Measurements from ENCODE around the gene EFNA5. TPM values are rescaled to one million over a fixed set of nuclear protein-coding genes. Genes with fewer than 3 reads are reported as not detected.

EFNA5 gene
- polyA plus RNA-seq, 4 donors, result 0.54 to 3.5 (median 1.7) TPM; not detected in 1

DNA sequence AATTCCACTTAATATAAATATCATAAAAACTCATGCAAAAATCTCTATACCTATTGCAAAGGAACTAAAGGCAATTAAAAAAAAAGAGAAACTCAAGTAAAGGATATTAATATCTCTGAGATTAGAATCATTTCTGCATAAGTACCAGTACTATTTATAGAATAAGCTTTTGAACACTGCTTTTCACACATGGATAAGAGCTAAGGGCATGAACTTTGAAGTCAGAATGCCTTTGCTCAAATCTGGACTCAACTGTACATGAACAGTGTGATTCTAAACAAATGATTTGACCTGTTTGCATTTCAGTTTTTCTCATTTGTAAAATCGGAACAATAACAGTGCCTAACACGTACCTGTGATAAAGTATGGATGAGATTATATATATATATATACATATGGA, 255.9 kb downstream of the EFNA5 start:
- no peak for FAIRE-seq
- Histone ChIP-seq H3K36me3 (ENCODE audit: control insufficient read depth in 3 of 3, insufficient read depth in 2 of 3, low read depth in 1 of 3, low read length in 3 of 3) (no peaks in the 10 kb centered on the region), H3K27ac (ENCODE audit: low read depth in 1 of 3, low read length in 2 of 3) (no peak overlapping the region), H3K9me3 (ENCODE audit: control insufficient read depth in 2 of 2, insufficient read depth in 1 of 2, low read depth in 1 of 2, low read length in 1 of 2) (no peaks in the 10 kb centered on the region), H3K4me1 (ENCODE audit: control insufficient read depth in 3 of 3, insufficient read depth in 2 of 3, low read depth in 1 of 3, low read length in 2 of 3) (no peaks in the 10 kb centered on the region), H3K4me3 (ENCODE audit: low read depth in 1 of 3, low read length in 3 of 3) (no peak overlapping the region), H3K27me3 (ENCODE audit: control insufficient read depth in 3 of 3, insufficient read depth in 3 of 3, low read length in 3 of 3) (no peaks in the 10 kb centered on the region)
- WGBS, 3 donors, result 82 to 87% (median 86%) methylated on average over 2 of the region's 2 CpGs
- DNase-seq, result no peak

- Histone ChIP-seq H3K27ac (ENCODE audit: low read depth in 1 of 3, low read length in 2 of 3) (no peak overlapping the region), H3K9me3 (ENCODE audit: control insufficient read depth in 2 of 2, insufficient read depth in 1 of 2, low read depth in 1 of 2, low read length in 1 of 2) (no peaks in the 10 kb centered on the region), H3K4me1 (ENCODE audit: control insufficient read depth in 3 of 3, insufficient read depth in 2 of 3, low read depth in 1 of 3, low read length in 2 of 3) (no peaks in the 10 kb centered on the region), H3K4me3 (ENCODE audit: low read depth in 1 of 3, low read length in 3 of 3) (no peak overlapping the region), H3K27me3 (ENCODE audit: control insufficient read depth in 3 of 3, insufficient read depth in 3 of 3, low read length in 3 of 3) (no peaks in the 10 kb centered on the region), H3K36me3 (ENCODE audit: control insufficient read depth in 3 of 3, insufficient read depth in 2 of 3, low read depth in 1 of 3, low read length in 3 of 3) (no peaks in the 10 kb centered on the region)
- WGBS, 3 donors, result 87 to 100% (median 89%) methylated on average over 1 of the region's 1 CpG
- no peak for DNase-seq
- FAIRE-seq, result no peak
Measured at GRCh38 chr5:107413754-107414153, 257.0 kb downstream of the EFNA5 start.

DNA sequence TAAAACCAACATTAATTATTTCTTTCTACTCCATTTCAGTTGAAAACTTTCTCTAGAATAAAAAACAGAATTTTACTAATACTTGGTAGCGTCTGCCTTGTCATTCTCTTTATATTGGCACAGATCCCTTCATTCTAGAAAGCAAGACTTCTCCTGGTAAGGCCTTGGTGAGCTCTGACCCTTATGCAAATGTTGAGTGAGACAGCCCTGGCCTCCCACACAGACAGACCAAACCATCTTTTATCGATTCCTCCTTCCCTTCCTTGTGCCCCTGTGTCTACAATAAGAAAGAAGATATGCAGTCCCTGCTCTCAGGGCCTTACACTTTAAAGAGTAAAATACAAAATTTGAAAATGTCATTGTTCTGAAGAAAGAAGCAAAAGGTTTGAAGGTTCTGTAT, 262.2 kb downstream of the EFNA5 start:
- Histone ChIP-seq H3K27ac (ENCODE audit: low read depth in 1 of 3, low read length in 2 of 3) (no peak overlapping the region), H3K36me3 (ENCODE audit: control insufficient read depth in 3 of 3, insufficient read depth in 2 of 3, low read depth in 1 of 3, low read length in 3 of 3) (no peaks in the 10 kb centered on the region), H3K27me3 (ENCODE audit: control insufficient read depth in 3 of 3, insufficient read depth in 3 of 3, low read length in 3 of 3) (no peaks in the 10 kb centered on the region), H3K4me3 (ENCODE audit: low read depth in 1 of 3, low read length in 3 of 3) (no peak overlapping the region), H3K9me3 (ENCODE audit: control insufficient read depth in 2 of 2, insufficient read depth in 1 of 2, low read depth in 1 of 2, low read length in 1 of 2) (no peaks in the 10 kb centered on the region), H3K4me1 (ENCODE audit: control insufficient read depth in 3 of 3, insufficient read depth in 2 of 3, low read depth in 1 of 3, low read length in 2 of 3) (no peaks in the 10 kb centered on the region)
- no peak for DNase-seq
- FAIRE-seq, result no peak
- WGBS, 3 donors, result 67 to 82% (median 79%) methylated on average over 2 of the region's 2 CpGs

DNA sequence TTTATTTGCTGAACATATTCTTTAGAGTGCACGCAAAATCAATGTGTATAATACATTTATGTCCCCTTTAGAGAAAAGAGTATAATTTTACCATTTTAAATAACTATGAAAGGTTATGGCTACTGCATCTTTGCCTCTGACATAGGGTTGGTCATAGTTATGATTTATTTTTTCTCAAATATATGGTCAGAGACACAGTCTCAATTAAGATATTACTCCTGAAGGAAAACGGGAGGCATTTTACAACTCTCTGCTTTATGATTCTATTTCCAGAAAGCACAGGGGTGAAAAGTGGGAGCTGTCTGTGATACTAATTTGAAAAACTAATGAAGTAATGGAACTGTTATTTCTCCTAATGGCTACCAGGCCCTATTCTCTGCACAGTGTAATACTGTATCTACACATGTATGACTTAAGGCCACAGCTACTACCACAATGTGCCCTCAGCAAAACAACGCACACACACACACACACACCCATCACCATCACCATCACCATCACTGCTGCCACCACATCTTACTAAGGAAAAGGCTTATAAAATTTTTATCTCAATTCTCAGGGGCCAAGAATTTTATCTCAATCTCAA, 262.9 kb downstream of the EFNA5 start:
- H3K27me3 ChIP-seq (ENCODE audit: control insufficient read depth in 3 of 3, insufficient read depth in 3 of 3, low read length in 3 of 3), result no peaks in the 10 kb centered on the region
- DNase-seq (no peak), FAIRE-seq (no peak)
- no peak overlapping the region for H3K27ac ChIP-seq (ENCODE audit: low read depth in 1 of 3, low read length in 2 of 3)
- no peaks in the 10 kb centered on the region for H3K9me3 ChIP-seq (ENCODE audit: control insufficient read depth in 2 of 2, insufficient read depth in 1 of 2, low read depth in 1 of 2, low read length in 1 of 2)
- WGBS, 3 donors, result 68 to 84% (median 80%) methylated on average over 3 of the region's 3 CpGs
- H3K4me3 ChIP-seq (ENCODE audit: low read depth in 1 of 3, low read length in 3 of 3), result no peak overlapping the region
- H3K36me3 ChIP-seq (ENCODE audit: control insufficient read depth in 3 of 3, insufficient read depth in 2 of 3, low read depth in 1 of 3, low read length in 3 of 3), result no peaks in the 10 kb centered on the region
- no peaks in the 10 kb centered on the region for H3K4me1 ChIP-seq (ENCODE audit: control insufficient read depth in 3 of 3, insufficient read depth in 2 of 3, low read depth in 1 of 3, low read length in 2 of 3)

DNA sequence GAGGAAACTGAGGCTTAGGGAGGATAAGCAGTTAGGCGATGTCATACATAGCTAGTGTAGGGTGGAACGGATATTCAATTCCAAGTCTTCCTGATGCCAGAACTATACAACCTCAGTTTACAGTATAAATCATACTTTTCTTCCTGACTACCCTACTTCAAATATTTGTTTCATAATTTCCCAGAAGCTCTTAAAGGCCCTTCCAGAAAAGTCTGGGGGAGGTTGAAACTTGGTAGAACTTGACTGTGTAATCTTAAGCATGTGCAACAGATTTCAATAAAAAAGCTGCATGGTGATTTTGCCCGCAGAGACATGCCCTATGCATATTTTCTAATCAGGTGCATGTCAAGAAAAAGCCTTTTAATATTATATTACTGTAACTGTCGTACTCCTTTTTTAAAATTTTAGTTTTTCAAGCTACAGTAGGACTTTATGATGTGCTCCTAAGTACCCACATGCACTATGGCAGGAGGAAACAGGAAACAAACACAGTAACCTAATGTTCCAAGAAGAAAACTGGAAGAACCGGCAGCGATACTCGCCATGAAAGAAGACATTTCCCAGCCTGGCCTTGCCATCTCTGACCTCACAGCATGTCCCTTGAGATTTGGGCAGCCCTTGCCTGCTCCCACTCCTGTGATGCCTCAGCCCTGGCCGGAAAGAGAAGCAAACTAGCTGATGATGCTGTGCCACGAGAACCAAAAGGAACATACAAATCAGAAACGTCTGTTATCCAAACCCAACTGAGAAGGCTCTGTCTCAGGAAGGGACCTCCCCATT, 266.0 kb downstream of the EFNA5 start:
- H3K4me1 ChIP-seq (ENCODE audit: control insufficient read depth in 3 of 3, insufficient read depth in 2 of 3, low read depth in 1 of 3, low read length in 2 of 3), result no peaks in the 10 kb centered on the region

GRCh38 chr5:107403228-107403953, 267.3 kb downstream of the EFNA5 start:
- Histone ChIP-seq H3K36me3 (ENCODE audit: control insufficient read depth in 3 of 3, insufficient read depth in 2 of 3, low read depth in 1 of 3, low read length in 3 of 3) (no peaks in the 10 kb centered on the region), H3K27me3 (ENCODE audit: control insufficient read depth in 3 of 3, insufficient read depth in 3 of 3, low read length in 3 of 3) (no peaks in the 10 kb centered on the region), H3K9me3 (ENCODE audit: control insufficient read depth in 2 of 2, insufficient read depth in 1 of 2, low read depth in 1 of 2, low read length in 1 of 2) (no peaks in the 10 kb centered on the region), H3K4me3 (ENCODE audit: low read depth in 1 of 3, low read length in 3 of 3) (no peak overlapping the region), H3K27ac (ENCODE audit: low read depth in 1 of 3, low read length in 2 of 3) (no peak overlapping the region), H3K4me1 (ENCODE audit: control insufficient read depth in 3 of 3, insufficient read depth in 2 of 3, low read depth in 1 of 3, low read length in 2 of 3) (no peaks in the 10 kb centered on the region)
- FAIRE-seq (no peak), DNase-seq (no peak)
- 63 to 77% (median 67%) methylated on average over 3 of the region's 3 CpGs for WGBS, 3 donors

More for the DNA sequence above, 266.0 kb downstream of the EFNA5 start:
- H3K4me3 ChIP-seq (ENCODE audit: low read depth in 1 of 3, low read length in 3 of 3), result no peak overlapping the region
- no peaks in the 10 kb centered on the region for H3K9me3 ChIP-seq (ENCODE audit: control insufficient read depth in 2 of 2, insufficient read depth in 1 of 2, low read depth in 1 of 2, low read length in 1 of 2)
- DNase-seq, result no peak
- no peak for FAIRE-seq
- WGBS, 3 donors, result 83 to 89% (median 87%) methylated on average over 10 of the region's 10 CpGs
- no peak overlapping the region for H3K27ac ChIP-seq (ENCODE audit: low read depth in 1 of 3, low read length in 2 of 3)
- no peaks in the 10 kb centered on the region for H3K27me3 ChIP-seq (ENCODE audit: control insufficient read depth in 3 of 3, insufficient read depth in 3 of 3, low read length in 3 of 3)
- H3K36me3 ChIP-seq (ENCODE audit: control insufficient read depth in 3 of 3, insufficient read depth in 2 of 3, low read depth in 1 of 3, low read length in 3 of 3), result no peaks in the 10 kb centered on the region

DNA sequence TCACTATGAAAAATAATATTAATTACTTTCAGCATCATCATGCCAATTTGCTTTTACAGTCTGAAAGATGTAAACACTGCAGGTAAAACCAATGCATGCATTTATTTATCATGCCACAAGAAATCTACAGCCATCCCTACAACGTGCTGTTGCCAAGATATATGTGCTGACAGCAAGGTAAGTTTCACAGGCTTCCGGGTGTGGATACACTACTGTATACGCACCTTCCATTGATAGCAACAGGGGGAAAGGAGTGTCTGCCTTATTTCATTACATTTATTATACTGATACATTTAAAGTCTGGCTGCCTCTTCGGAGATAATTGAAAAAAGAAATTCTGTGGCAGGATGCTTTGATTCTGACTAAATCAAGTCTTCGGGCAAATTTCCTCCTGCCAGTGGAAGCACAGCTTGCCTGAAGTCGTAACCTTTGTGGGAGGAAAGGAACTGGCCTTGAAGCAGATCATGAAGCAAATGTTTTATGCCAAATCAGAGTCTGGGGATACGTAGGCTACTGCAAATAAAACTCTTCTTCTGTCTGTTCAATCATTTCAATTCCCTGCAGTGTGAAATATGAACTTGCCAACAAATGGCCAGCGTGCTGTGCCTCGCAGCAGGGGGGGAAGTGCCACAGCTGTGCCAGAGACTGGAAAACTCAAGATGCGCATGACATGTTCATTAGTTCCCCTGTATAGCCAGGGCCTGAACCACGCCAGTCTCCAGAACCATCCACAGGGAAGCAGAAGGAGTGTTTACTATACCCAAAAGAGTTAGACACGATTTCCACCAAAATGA, 268.1 kb downstream of the EFNA5 start:
- FAIRE-seq, result no peak
- H3K4me1 ChIP-seq (ENCODE audit: control insufficient read depth in 3 of 3, insufficient read depth in 2 of 3, low read depth in 1 of 3, low read length in 2 of 3), result no peaks in the 10 kb centered on the region
- 87 to 91% (median 91%) methylated on average over 12 of the region's 12 CpGs for WGBS, 3 donors
- H3K27me3 ChIP-seq (ENCODE audit: control insufficient read depth in 3 of 3, insufficient read depth in 3 of 3, low read length in 3 of 3), result no peaks in the 10 kb centered on the region
- no peak for DNase-seq
- H3K27ac ChIP-seq (ENCODE audit: low read depth in 1 of 3, low read length in 2 of 3), result no peak overlapping the region
- H3K9me3 ChIP-seq (ENCODE audit: control insufficient read depth in 2 of 2, insufficient read depth in 1 of 2, low read depth in 1 of 2, low read length in 1 of 2), result no peaks in the 10 kb centered on the region
- H3K36me3 ChIP-seq (ENCODE audit: control insufficient read depth in 3 of 3, insufficient read depth in 2 of 3, low read depth in 1 of 3, low read length in 3 of 3), result no peaks in the 10 kb centered on the region
- no peak overlapping the region for H3K4me3 ChIP-seq (ENCODE audit: low read depth in 1 of 3, low read length in 3 of 3)

DNA sequence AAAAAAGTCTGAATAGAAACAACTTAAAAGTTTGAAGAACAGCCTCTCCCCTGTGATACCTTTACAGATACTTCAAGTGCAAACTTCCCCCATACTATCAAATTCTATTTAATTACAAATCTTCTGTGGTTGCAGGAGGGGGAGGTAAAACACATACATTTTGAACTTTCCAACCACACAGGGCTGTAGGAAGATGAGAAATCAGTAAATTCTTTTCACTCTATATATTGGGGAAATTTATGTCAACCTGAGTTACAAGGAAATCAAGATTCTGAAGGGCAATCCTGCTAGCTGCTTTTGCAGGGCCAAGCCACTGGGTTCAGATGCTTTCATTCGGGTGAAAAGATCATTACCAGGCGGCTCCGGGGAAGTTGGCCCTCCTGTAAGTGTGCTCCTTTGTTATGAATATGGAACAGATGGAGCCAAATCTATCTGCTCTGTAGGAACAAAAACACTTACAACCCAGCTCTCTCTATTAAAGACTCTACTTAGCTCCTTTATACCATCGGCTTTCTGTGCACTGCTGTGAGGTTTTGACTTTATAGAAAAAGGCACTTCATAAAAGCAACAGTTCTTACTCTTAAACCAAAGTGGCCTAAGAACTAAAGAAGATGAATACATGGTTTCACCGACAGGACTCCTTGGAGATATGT, 269.1 kb downstream of the EFNA5 start:
- no peak for FAIRE-seq
- Histone ChIP-seq H3K36me3 (ENCODE audit: control insufficient read depth in 3 of 3, insufficient read depth in 2 of 3, low read depth in 1 of 3, low read length in 3 of 3) (no peaks in the 10 kb centered on the region), H3K27me3 (ENCODE audit: control insufficient read depth in 3 of 3, insufficient read depth in 3 of 3, low read length in 3 of 3) (no peaks in the 10 kb centered on the region), H3K4me3 (ENCODE audit: low read depth in 1 of 3, low read length in 3 of 3) (no peak overlapping the region), H3K4me1 (ENCODE audit: control insufficient read depth in 3 of 3, insufficient read depth in 2 of 3, low read depth in 1 of 3, low read length in 2 of 3) (no peaks in the 10 kb centered on the region), H3K27ac (ENCODE audit: low read depth in 1 of 3, low read length in 2 of 3) (no peak overlapping the region), H3K9me3 (ENCODE audit: control insufficient read depth in 2 of 2, insufficient read depth in 1 of 2, low read depth in 1 of 2, low read length in 1 of 2) (no peaks in the 10 kb centered on the region)
- no peak for DNase-seq
- 78 to 90% (median 86%) methylated on average over 5 of the region's 5 CpGs for WGBS, 3 donors
